Measurements from ENCODE around the gene ICOSLG. TPM values are rescaled to one million over a fixed set of nuclear protein-coding genes. Genes with fewer than 3 reads are reported as not detected.

The ICOSLG gene
- total RNA-seq, 6 donors from 2014 or later = 1.8 to 16.4 (median 9.0) TPM

GRCh38 chr21:44281801-44282200, 41.1 kb upstream of the ICOSLG start:
- Histone ChIP-seq H3K27ac (no peak overlapping the region), H3K36me3 (no peaks in the 10 kb centered on the region), H3K4me1 (peaks cover 5 to 12% (median 8%) of the 10 kb centered on the region in 4 donors), H3K27me3 (peaks cover 0 to 12% (median 3%) of the 10 kb centered on the region in 4 donors), H3K9me3 (no peaks in the 10 kb centered on the region), H3K4me3 (no peak overlapping the region)
- 93 to 100% methylated on average over 7 to 9 of the region's 9 CpGs for WGBS, 2 donors
- TF ChIP-seq, protein P1, sequence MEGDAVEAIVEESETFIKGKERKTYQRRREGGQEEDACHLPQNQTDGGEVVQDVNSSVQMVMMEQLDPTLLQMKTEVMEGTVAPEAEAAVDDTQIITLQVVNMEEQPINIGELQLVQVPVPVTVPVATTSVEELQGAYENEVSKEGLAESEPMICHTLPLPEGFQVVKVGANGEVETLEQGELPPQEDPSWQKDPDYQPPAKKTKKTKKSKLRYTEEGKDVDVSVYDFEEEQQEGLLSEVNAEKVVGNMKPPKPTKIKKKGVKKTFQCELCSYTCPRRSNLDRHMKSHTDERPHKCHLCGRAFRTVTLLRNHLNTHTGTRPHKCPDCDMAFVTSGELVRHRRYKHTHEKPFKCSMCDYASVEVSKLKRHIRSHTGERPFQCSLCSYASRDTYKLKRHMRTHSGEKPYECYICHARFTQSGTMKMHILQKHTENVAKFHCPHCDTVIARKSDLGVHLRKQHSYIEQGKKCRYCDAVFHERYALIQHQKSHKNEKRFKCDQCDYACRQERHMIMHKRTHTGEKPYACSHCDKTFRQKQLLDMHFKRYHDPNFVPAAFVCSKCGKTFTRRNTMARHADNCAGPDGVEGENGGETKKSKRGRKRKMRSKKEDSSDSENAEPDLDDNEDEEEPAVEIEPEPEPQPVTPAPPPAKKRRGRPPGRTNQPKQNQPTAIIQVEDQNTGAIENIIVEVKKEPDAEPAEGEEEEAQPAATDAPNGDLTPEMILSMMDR (IDR thresholded peaks at IDR 0.05) = no peak
- TF ChIP-seq POLR2AphosphoS5 (IDR thresholded peaks at IDR 0.05) (no peak), EP300 (IDR thresholded peaks at IDR 0.05) (no peak), POLR2A (IDR thresholded peaks at IDR 0.05) (no peak)
- no peak for DNase-seq
- no peak for ATAC-seq (ENCODE audit: low FRiP score in 2 of 2)

- no peak for ATAC-seq (ENCODE audit: low FRiP score in 2 of 2)
- no peaks in the 10 kb centered on the region for H3K27me3 ChIP-seq
- no peak overlapping the region for H3K27ac ChIP-seq
- no peak for TF ChIP-seq POLR2AphosphoS5 (IDR thresholded peaks at IDR 0.05)
- TF ChIP-seq POLR2A (IDR thresholded peaks at IDR 0.05) = no peak
- no peak for TF ChIP-seq EP300 (IDR thresholded peaks at IDR 0.05)
- TF ChIP-seq, protein P1 (IDR thresholded peaks at IDR 0.05) = no peak
- 88 to 91% methylated on average over 19 of the region's 19 CpGs for WGBS, 2 donors
- H3K4me3 ChIP-seq = no peak overlapping the region
- H3K4me1 ChIP-seq = peaks cover 0 to 5% (median 0%) of the 10 kb centered on the region in 4 donors
- H3K36me3 ChIP-seq = no peaks in the 10 kb centered on the region
- no peak for DNase-seq
- no peaks in the 10 kb centered on the region for H3K9me3 ChIP-seq
Measured at GRCh38 chr21:44279354-44280260, 38.9 kb upstream of the ICOSLG start.

GRCh38 chr21:44275041-44275440, 34.3 kb upstream of the ICOSLG start:
- ATAC-seq (ENCODE audit: low FRiP score in 2 of 2) (no peak), DNase-seq (no peak)
- Histone ChIP-seq H3K27me3 (no peaks in the 10 kb centered on the region), H3K4me1 (no peaks in the 10 kb centered on the region), H3K27ac (no peak overlapping the region), H3K36me3 (no peaks in the 10 kb centered on the region), H3K9me3 (no peaks in the 10 kb centered on the region), H3K4me3 (no peak overlapping the region)
- no peak for TF ChIP-seq POLR2AphosphoS5 (IDR thresholded peaks at IDR 0.05)
- TF ChIP-seq POLR2A (IDR thresholded peaks at IDR 0.05) = no peak
- TF ChIP-seq, protein P1 (IDR thresholded peaks at IDR 0.05) = no peak
- no peak for TF ChIP-seq EP300 (IDR thresholded peaks at IDR 0.05)
- 72 to 80% methylated on average over 4 to 5 of the region's 5 CpGs for WGBS, 2 donors

DNA sequence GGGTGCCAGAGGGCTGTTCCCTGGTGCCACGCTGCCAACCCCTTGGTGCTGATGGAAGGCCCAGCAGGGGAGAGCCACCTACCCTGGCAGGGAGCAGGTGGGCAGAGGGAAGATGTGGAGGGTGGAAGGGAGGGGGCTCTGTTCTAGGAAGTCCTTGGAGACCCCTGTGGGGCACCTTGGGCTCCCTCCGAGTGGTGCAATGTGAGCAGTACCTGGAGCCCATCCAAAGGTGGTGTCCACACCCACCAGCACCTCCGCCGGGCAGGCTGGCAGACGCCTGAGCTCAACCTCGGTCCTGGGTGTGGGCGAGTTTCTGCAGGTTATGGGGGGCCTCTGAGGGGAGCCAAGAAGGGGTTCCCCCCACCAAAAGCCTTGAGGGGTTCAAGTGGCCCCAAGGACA, 32.3 kb upstream of the ICOSLG start:
- H3K4me3 ChIP-seq = no peak overlapping the region
- ATAC-seq (ENCODE audit: low FRiP score in 2 of 2) (peak in 1 of 2 donors; percentile 58), DNase-seq (no peak)
- no peaks in the 10 kb centered on the region for H3K27me3 ChIP-seq
- no peaks in the 10 kb centered on the region for H3K9me3 ChIP-seq
- 87 to 100% methylated on average over 1 to 7 of the region's 7 CpGs for WGBS, 2 donors
- TF ChIP-seq, protein P1 (IDR thresholded peaks at IDR 0.05) = no peak
- no peak for TF ChIP-seq POLR2A (IDR thresholded peaks at IDR 0.05)
- TF ChIP-seq EP300 (IDR thresholded peaks at IDR 0.05) = no peak
- TF ChIP-seq POLR2AphosphoS5 (IDR thresholded peaks at IDR 0.05) = no peak
- no peaks in the 10 kb centered on the region for H3K4me1 ChIP-seq
- no peak overlapping the region for H3K27ac ChIP-seq
- no peaks in the 10 kb centered on the region for H3K36me3 ChIP-seq

Measured in upper lobe of left lung (tissue), 6 donors.